Measurements from ENCODE around the gene EIF3L. TPM values are rescaled to one million over a fixed set of nuclear protein-coding genes. Genes with fewer than 3 reads are reported as not detected.

Gene EIF3L
- total and polyA plus RNA-seq, 2 of the 8 experiments (the other 6 are each of a cell fraction or from before 2014, with no cell fraction given), result 639 to 886 TPM

- TF ChIP-seq SIX5 (IDR thresholded peaks at IDR 0.05; ENCODE audit: low read depth, low read length), result no peak
- TF ChIP-seq SP4 (IDR thresholded peaks at IDR 0.05; ENCODE audit: low read length), result no peak
- no peak for TF ChIP-seq SP2 (IDR thresholded peaks at IDR 0.05; ENCODE audit: low read length)
- TF ChIP-seq SRF (IDR thresholded peaks at IDR 0.05; ENCODE audit: low read depth, low read length), result no peak
These were observed 5.7 kb downstream of the EIF3L start (continued) for GRCh38 chr22:37854946-37855345.
